HTR-8/SVneo (cell line): Measurements from ENCODE around the gene RCAN3.

Experiments
- DNase-seq: peaks from one replicate; pipeline ENCODE4 v3.0.0; 2011; ENCODE audit warnings: low spot score, mixed read lengths; ENCODE audit not compliant: insufficient read length
- FAIRE-seq: peaks from 2 replicates; lab custom pipeline; 2011; peaks lifted over from hg19 to GRCh38; lab: Jason Lieb, UNC

Gene RCAN3

DNA sequence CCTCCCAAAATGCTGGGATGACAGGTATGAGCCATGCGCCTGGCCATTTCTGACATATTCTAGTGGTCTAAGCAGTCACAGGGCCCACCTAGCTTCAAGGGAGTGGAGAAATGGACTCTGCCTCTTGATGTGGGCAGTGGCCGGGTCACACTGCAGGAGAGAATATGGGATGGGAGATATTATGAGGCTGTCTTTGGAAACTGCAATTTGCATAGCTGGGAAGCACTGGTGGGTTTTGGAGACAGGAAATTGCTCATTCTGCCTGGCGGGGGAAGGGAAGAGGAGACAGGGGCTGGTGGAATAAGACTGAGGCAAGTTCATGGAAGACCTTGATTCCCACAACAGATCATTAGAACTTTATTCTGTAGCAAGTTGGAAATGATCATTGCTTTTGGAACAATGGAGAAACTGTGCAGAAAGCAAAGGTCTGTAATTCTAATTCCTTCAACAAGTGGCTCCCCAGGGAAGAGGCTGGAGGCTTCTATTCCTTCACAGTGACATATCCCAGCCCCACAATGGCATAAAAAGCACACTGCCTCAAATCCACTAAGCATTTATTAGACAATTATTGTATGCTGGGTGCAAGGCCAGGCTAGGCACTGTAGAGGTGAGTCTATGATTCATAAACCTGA lies 63.7 kb downstream of the RCAN3 start:
- DNase-seq (no peak), FAIRE-seq (no peak)

DNA sequence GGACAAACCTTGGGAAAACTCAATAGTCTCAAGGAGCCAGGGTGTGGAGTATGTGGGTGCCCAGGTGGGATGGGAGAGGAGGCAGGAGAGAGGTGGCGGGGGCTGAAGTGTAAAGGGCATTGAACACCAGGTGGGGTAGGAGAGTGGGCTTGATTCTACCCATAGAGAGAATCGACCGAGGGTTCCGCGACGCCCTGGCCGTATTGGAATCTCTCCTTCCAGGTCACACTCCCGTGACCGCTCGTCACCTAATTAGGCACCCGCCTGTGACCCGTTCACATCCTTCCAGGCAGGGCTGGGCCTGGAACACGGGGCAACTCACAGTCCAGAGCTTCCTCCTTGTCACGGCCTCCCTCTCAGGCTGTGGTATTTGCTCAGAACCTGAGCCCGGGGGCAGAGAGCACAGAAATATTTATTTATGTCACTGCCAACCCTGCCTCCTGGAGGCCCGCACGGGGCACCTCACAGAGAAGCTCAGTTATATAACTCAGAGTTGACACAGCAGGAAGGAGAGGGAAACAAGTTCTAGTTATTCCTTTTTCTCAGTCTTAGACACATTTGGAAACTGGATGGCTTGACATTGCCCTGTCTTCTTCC lies 65.3 kb downstream of the RCAN3 start:
- no peak for FAIRE-seq
- peak; percentile 33 for DNase-seq

DNA sequence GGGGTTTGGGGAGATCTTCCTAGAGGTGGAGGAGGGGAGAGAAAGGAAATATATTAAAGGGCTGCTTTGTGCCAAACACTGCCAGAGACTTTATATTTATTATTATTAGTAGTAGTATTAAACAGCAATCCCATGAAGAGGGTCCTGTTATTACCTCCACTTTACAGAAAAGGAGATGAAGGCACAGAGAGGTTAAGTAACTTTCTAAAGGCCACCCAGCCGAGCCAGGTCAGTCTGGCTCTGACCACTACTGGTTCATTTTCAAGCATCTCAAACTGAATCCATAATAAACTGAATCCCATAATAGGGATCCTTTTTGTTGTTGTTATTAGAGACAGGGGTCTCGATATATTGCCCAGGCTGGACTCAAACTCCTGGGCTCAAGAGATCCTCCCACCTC lies 65.8 kb downstream of the RCAN3 start:
- no peak for DNase-seq
- no peak for FAIRE-seq

DNA sequence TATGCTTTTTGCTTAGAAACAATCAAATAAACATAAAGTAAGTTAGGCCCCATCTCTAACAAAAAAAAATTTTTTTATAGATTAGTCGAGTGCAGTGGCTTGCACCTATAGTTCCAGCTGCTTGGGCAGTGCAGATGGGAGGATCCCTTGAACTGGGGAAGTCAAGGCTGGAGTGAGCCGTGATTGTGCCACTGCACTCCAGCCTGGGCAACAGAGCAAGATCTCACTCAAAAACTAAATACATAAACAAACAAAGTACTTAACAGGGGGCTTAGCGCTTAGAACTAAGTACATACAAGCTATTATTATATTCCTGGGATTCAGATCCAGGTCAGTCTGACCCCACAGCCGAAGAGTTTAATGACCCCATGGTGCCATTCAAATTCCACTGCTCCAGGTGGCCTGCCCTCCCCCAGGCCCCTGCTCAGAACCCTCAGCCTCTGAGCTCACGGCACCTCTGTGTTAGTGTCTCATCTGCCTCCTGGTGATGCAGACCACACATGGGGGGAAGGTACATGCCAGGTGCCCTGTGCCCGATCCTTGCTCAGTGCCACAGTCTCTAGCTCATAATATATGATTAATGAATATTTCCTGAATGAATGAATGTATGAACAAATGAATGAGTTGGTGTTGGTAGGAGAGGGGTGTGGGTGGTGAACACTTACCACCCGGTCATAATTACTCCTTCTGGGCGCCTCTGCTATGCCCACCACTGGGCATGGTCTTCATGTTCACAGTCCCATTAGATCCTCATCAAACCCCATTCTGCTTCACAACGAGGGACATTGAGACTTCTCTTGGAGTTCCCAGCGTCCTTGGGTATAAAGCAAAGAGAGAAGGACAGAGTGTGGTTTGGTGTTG lies 67.9 kb downstream of the RCAN3 start:
- no peak for DNase-seq
- FAIRE-seq: no peak

DNA sequence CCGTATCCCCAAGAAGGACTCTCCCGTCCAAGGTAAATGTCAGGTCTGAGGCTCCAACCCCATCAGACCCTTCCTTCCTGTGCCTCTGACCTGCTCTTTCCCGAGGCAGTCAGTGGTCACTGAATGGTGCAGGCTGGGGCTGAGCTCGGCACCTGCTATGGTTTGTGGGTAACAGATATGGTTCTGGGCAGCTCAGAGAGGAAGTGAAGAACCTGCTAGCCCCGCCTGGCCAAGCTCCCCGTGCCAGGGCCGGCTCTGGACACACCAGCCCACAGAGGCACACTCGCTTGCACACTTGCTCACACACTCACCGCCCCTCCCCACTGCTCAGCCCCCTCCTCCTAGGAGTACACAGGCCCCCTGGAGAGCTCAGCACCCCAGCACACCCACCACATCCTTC lies 69.7 kb downstream of the RCAN3 start:
- DNase-seq (no peak), FAIRE-seq (no peak)

DNA sequence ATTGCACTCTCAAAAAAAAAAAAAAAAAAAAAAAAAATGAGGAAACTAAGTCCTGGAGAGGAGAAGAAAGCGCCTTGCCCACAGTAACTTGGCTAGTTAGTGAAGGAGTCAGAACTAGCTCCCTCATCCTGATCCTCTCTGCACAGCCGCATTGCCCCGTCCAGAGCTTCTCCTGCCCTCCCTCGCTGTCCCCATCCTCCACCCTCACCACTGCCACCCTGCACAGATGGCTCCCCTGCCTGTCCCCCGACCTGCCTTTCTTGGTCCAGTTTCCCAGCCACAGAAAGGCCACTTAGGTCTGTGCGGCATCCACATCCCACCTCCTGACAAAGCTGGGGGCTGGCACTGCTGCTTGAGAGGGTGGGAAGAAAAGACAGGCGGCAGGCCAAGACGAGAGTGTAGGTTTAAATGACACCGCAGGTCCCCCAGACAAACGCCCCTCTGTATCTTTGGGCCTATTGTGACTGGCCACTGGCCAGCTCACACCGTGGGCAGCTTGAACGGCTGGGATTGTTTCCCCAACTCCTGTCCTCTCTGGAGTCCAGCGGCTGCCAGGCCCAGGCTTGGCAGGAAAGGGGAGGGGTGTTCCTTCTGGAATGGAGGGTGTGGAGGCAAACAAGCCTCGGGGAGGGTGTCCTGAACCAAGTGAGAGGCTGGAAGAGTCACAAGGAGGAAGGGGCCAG lies 73.4 kb downstream of the RCAN3 start:
- FAIRE-seq: no peak
- DNase-seq: no peak

DNA sequence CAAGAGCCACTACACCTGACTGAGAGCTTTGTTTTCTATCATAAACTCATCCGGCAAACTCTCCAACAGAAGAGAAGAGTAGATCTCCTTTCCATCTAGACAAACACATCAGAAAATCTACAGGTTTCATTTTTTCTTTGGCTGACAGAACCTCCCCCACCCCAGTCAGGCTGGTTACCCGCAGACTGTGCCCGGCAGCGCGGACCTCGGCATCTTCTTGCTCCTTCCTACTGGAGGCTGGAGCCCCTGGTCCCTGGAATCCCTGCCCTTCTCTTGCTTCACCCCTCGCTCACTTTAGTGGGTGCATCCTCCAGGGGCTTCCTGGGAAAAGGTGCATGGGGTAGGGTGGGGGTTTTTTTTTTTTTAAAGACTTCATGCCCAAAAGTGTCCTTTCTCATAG lies 76.2 kb downstream of the RCAN3 start:
- FAIRE-seq (no peak), DNase-seq (no peak)

DNA sequence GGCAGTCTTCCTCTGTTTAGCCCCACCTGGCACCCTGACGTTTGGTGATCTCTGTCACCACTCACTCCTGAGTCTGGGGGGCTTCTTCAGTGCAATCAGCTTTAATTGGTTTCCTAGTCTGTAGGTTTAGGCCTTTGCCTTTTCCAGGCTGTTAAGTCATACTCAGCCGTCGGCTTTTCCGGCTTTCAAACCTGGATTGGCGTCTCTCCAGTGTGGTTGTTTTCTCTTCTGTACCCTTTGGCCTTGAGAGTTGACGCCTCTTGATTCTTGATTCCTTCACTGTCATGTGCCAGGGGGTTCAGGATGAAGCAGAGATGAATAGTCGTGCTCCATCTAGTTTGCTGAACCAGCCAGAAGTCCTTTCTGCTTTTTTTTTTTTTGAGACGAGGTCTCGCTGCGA lies 78.1 kb downstream of the RCAN3 start:
- FAIRE-seq (no peak), DNase-seq (no peak)

DNA sequence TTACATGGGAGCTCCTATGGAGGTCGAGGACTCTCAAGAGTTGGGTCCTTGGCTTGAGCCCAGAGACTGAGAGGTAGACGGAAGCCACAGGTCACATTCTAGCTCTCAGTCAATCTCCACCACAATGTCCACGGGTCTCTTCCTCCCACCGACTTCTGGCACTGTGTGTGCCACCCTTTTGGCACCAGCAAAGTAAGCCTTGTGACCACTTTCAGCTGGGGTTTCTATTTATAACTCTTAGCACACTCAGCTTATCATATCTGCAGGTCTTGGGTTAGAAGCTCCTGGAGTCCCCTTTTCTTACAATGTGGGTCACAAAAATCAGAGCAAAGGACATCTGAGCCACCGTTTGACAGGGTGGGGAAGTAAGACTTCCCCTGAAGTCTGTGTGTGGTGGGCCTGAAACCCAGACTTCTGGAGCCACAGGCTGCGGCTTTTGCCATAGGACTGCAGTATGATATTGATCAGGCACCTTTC lies 81.6 kb downstream of the RCAN3 start:
- FAIRE-seq (no peak), DNase-seq (no peak)

DNA sequence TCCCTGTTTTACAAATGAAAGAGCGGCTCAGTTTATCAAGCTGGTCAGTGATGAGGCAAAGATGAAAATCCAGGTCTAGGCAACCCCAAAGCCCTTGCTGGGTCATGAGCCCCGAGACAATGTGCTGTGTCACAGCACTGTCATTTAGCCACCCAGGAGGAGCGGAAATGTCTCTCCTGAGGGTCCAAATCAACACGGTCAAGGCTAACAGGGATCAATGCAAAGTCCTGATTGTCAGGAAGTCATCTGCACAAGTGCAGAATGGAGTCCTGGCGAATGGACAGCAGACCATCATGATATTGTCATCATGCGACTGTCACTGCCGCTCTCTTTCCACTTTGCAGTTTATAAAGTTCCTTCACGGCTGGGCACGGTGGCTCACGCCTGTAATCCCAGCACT lies 83.5 kb downstream of the RCAN3 start:
- FAIRE-seq: no peak
- no peak for DNase-seq

DNA sequence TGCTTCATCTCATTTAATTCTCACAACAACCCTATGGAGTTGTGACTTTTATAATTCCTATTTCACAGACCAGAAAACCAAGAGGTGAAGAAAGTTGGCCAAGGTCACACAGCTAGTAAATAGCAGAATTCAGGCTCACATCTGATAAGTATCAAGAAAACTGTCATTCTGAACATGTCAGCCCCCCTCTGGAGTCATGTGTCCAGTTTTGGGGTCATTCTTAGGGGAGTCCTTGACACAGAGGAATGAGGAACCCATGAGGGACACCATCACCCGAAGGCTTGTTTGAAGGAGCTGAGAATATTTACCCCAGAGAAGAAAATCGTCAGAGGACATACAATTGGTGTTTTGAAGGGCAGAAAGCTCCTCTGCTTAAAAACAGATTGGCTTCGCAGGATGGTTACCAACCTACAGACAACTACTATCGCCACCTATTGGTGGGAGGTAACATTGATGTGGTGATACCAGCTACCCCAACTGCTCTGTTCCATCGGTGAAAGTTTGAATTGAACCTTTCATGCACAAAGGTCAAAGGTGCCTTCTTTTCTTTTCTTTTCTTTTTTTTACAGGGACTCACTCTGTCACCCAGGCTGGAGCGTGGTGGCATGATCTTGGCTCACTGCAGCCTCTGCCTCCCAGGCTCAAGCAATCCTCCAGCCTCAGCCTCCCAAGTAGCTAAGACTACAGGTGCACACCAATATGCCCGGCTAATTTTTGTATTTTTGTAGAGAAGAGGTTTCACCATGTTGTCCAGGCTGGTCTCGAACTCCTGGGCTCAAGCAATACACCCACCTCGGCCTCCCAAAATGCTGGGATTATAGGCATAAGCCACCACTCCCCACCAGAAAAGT lies 84.6 kb downstream of the RCAN3 start:
- FAIRE-seq: no peak

DNA sequence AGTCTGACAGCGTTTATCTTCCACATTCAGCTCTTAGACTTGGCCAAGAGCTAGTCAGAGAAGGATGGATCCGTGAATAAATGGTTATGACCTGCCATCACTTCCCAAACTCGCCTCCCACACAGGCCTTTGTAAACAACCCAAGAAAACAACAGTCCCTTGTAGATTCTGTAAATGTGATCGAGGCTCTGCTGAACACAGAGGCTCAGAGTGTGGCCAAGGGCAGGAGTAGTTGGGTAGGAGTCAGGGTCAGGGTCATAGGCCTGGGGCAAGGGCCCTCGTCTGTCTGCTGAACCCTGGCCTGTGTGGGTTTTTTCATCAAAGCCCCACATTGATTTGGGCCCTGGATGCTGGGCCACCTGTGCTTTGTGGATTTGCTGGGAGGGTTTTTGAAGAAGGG lies 85.9 kb downstream of the RCAN3 start:
- FAIRE-seq: no peak
- DNase-seq: no peak

More for the DNA sequence above, 84.6 kb downstream of the RCAN3 start:
- peak; percentile 70 for DNase-seq

DNA sequence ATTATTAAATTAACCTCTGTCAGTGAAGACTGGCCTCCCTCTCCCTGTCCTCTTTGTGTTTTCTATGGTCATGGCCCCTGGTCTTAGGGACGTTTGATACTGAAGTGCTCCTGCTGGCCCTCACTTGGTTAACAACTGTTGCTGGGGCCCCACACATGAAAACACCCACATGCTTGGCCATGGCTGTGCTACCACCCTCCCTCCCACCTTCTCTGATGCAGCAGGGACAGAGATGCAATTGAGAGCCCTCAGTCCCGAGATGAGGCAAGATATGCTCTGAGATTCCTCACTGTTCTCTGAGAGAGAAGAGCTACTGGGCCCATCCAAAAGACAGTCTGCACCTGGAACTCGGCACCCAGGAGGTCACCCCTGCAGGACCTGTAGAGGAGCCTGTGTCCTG lies 86.6 kb downstream of the RCAN3 start:
- no peak for DNase-seq
- FAIRE-seq: no peak
